M059J (cell line): ENCODE measurements around the gene ZFPM1. TPM values are rescaled to one million over a fixed set of nuclear protein-coding genes. Genes with fewer than 3 reads are reported as not detected.
"Not testable (repeated sequence)": the region's sequence is repeated elsewhere in the genome, so short reads cannot be mapped to it uniquely, and the experiment has no call there.

Experiments
- DNase-seq: peaks from one replicate; pipeline ENCODE4 v3.0.0-alpha.2; 2012; ENCODE audit warnings: low read depth
- total RNA-seq: library from RNA; depleted of rRNA; stranded (reverse); fragments of >200 nt; shearing (Covaris generic); gene quantifications from 2 replicates; pipeline ENCODE4 v1.2.3, GENCODE V29; 2014; rRNA removed

Gene ZFPM1
- total RNA-seq: 0.10 and 1.9 TPM in 2 replicates

- no peak for DNase-seq
These were observed at the start of gene ZFPM1 for GRCh38 chr16:88453217-88453531. Gene ZFPM1 (plus strand): TSS chr16:88453280. CDS start chr16:88453639, 359 bp downstream.

- no peak for DNase-seq
These were observed 49.1 kb upstream of the ZFPM1 start for GRCh38 chr16:88403794-88404581.

- no peak for DNase-seq
These were observed 48.3 kb upstream of the ZFPM1 start for GRCh38 chr16:88404769-88405168.

GRCh38 chr16:88405216-88406060 is 47.6 kb upstream of the ZFPM1 start:
- DNase-seq: no peak

GRCh38 chr16:88406096-88407041 is 46.7 kb upstream of the ZFPM1 start:
- no peak for DNase-seq

GRCh38 chr16:88407042-88407420 is 46.0 kb upstream of the ZFPM1 start:
- DNase-seq: no peak

GRCh38 chr16:88407807-88408206 is 45.3 kb upstream of the ZFPM1 start:
- no peak for DNase-seq

- no peak for DNase-seq
These were observed 44.4 kb upstream of the ZFPM1 start for GRCh38 chr16:88408561-88409142.

GRCh38 chr16:88409296-88410065 is 43.6 kb upstream of the ZFPM1 start:
- no peak for DNase-seq

GRCh38 chr16:88410297-88410968 is 42.6 kb upstream of the ZFPM1 start:
- DNase-seq: not testable (repeated sequence)

GRCh38 chr16:88411951-88412576 is 41.0 kb upstream of the ZFPM1 start:
- DNase-seq: no peak

- no peak for DNase-seq
These were observed 40.3 kb upstream of the ZFPM1 start for GRCh38 chr16:88412766-88413165.

GRCh38 chr16:88413231-88413630 is 39.8 kb upstream of the ZFPM1 start:
- no peak for DNase-seq

- no peak for DNase-seq
These were observed 39.4 kb upstream of the ZFPM1 start for GRCh38 chr16:88413631-88414030.

GRCh38 chr16:88414521-88415380 is 38.3 kb upstream of the ZFPM1 start:
- no peak for DNase-seq

GRCh38 chr16:88415381-88415705 is 37.7 kb upstream of the ZFPM1 start:
- DNase-seq: no peak

GRCh38 chr16:88415713-88416323 is 37.3 kb upstream of the ZFPM1 start:
- DNase-seq: no peak

GRCh38 chr16:88416686-88417085 is 36.4 kb upstream of the ZFPM1 start:
- no peak for DNase-seq
